Activated naive CD4-positive, alpha-beta T cell treated with anti-CD3 and anti-CD28 coated beads for 36 hours (primary cell): Measurements from ENCODE around the gene RBM22. TPM values are rescaled to one million over a fixed set of nuclear protein-coding genes. Genes with fewer than 3 reads are reported as not detected.

Source experiments
- CTCF ChIA-PET: fragments of 350-600 bp; sonication (Branson Sonifier 250); formaldehyde crosslinking; loops from one replicate; lab custom pipeline; 2021; ENCODE audit warnings: antibody characterized with exemption; lab: Charles Lee
- DNase-seq: peaks from one replicate; pipeline ENCODE4 v3.0.0-alpha.2; 2020
- H3K27ac Mint-ChIP-seq: one replicate; pipeline ENCODE4 v1.8.0; 2021; ENCODE audit warnings: mild to moderate bottlenecking, mixed read lengths
- H3K27me3 Mint-ChIP-seq: one replicate; pipeline ENCODE4 v1.8.0; 2021; ENCODE audit warnings: low read depth, mixed read lengths
- H3K36me3 Mint-ChIP-seq: one replicate; pipeline ENCODE4 v1.8.0; 2021; ENCODE audit warnings: low read depth, mixed read lengths
- H3K4me1 Mint-ChIP-seq: one replicate; pipeline ENCODE4 v1.8.0; 2021; ENCODE audit warnings: low read depth, mixed read lengths
- H3K4me3 Mint-ChIP-seq: one replicate; pipeline ENCODE4 v1.8.0; 2021; ENCODE audit warnings: mild to moderate bottlenecking, moderate library complexity, mixed read lengths
- H3K9me3 Mint-ChIP-seq: one replicate; pipeline ENCODE4 v1.8.0; 2021; ENCODE audit warnings: mixed read lengths
- intact Hi-C: fragments of 100-400 bp; cut with micrococcal nuclease; formaldehyde crosslinking; loops from one replicate; pipeline ENCODE4 v1.15.1; 2023
- total RNA-seq, 2 experiments: library from RNA; stranded (reverse); gene quantifications; one replicate each; pipeline ENCODE4 v1.2.3, GENCODE V29; 2021

Gene RBM22
- total RNA-seq, 2 experiments from 2014 or later, result 86.2 to 88.2 TPM

DNA sequence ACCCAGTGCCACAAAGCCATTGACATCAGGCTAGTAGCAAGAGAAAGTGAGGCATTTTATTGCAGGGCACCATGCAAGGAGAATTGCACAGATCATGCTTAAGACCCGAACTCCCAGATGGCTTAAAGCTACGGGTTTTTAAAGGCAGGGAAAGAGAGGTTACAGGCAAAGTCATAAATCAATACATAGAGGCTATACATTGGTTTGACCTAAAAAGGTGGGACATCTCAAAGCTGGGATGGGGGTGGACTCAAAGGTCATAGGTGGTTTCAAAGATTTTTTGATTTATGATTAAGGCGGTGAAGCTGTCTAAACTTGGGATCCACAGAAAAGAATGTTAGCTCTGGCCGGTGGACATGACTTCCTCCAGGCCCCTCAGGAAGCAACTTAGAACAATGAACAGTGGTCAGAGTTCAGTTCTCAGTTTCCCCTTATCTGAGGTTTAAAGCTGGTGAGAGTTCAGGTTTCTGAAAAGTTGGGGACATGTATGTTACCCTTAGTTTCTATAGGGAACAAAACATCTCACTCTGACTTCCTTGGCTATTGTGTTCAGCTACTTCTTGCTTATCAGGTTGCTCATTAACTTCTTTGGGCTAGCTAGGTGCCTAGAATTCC is 6.0 kb upstream of the RBM22 start:
- CTCF ChIA-PET, result interaction anchor here (0.7 to 1.3 kb wide), 4 partner anchors 33 to 140 kb away, joined by 3 to 5 read pairs (median 3); partner anchors contain the start of gene IRGM
- no peaks in the 10 kb centered on the region for H3K27me3 Mint-ChIP-seq
- H3K27ac Mint-ChIP-seq, result no peak overlapping the region
- intact Hi-C loops, result no loop called here
- H3K4me1 Mint-ChIP-seq, result peaks cover 4% of the 10 kb centered on the region
- H3K36me3 Mint-ChIP-seq, result peaks cover 9% of the 10 kb centered on the region
- no peak for DNase-seq
- no peaks in the 10 kb centered on the region for H3K9me3 Mint-ChIP-seq
- no peak overlapping the region for H3K4me3 Mint-ChIP-seq

DNA sequence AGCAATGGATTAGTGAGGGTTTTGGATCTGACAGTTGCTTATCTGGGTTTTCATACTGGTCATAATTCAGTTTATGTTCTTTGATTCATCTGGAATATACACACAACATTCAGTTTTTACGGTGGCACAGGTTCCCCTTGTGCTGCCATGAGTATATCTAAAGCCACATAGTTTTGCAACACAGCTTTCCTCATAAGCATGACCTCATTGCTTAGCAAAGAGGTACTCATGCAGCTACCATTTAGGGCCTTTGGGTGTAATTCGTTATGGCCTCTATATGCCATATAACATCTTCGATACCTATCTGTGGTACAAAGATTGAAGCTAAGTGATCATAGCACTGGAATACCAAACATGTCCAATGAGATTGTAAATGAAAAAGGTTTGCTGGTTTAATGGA is 2.9 kb upstream of the RBM22 start:
- Mint-ChIP-seq H3K4me3 (no peak overlapping the region), H3K9me3 (no peaks in the 10 kb centered on the region), H3K27me3 (no peaks in the 10 kb centered on the region), H3K4me1 (peaks cover 6% of the 10 kb centered on the region), H3K27ac (no peak overlapping the region), H3K36me3 (peaks cover 7% of the 10 kb centered on the region)
- intact Hi-C loops, result loop anchor here (5.0 kb wide), 2 partner anchors 449 to 549 kb away; partner anchors contain the start of gene GM2A
- CTCF ChIA-PET, result interaction anchor here (0.6 to 5.9 kb wide), 5 partner anchors 19 to 244 kb away, joined by 3 to 63 read pairs (median 3); partner anchors contain the start of genes DCTN4 and SMIM3
- DNase-seq, result no peak

DNA sequence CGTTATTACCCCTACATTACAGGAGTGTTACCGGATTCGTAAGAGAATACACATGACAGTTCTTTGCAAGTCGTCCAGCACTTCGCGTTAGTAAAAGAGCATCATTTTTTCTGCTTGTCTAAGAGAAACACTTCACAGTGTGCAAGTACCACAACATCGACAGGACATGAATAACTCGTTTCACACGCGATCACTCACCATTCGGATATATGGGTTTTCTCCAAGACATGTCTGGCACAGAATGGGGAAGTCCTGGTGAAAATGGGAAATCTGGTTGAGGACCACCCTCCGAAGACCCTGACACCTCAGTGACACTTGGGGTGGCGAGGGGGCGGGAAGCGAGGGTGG is 642 bp downstream of the RBM22 start:
- DNase-seq, result no peak
- Mint-ChIP-seq H3K4me1 (peaks cover 8% of the 10 kb centered on the region), H3K4me3 (no peak overlapping the region), H3K27me3 (no peaks in the 10 kb centered on the region), H3K9me3 (no peaks in the 10 kb centered on the region), H3K27ac (no peak overlapping the region), H3K36me3 (peaks cover 21% of the 10 kb centered on the region)
- CTCF ChIA-PET, result interaction anchor here (0.6 to 5.9 kb wide), 31 partner anchors 10 to 492 kb away, joined by 3 to 63 read pairs (median 4); partner anchors contain the start of genes DCTN4, IRGM and SMIM3
- intact Hi-C loops, result loop anchor here (1.0 to 5.0 kb wide), 7 partner anchors 79 to 552 kb away; partner anchors contain the start of genes GM2A and RPS14

DNA sequence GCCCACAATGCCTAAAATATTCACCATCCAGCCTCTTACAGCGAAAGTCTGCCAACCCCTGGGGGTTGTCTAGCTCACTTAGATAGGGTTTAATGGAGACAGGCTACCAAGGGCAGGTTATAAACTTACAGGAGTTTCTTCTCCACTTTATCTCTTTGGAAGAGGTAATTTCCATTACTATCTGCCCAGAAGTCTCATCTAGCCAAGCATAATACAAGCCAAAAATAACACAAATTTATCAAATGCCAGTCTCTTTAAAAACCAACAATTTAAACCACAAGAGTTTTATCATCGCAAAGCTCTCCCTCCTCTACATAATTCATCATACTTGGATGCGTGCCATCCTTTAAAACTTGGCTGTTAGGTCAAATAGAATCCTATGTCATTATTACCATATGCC is 6.2 kb downstream of the RBM22 start:
- CTCF ChIA-PET, result interaction anchor here (0.9 kb wide), 1 partner anchor 152 kb away, joined by 3 read pairs; no protein-coding TSS in a partner anchor
- DNase-seq, result no peak
- H3K4me1 Mint-ChIP-seq, result peaks cover 5% of the 10 kb centered on the region
- H3K27ac Mint-ChIP-seq, result no peak overlapping the region
- H3K4me3 Mint-ChIP-seq, result no peak overlapping the region
- H3K27me3 Mint-ChIP-seq, result no peaks in the 10 kb centered on the region
- no peaks in the 10 kb centered on the region for H3K9me3 Mint-ChIP-seq
- H3K36me3 Mint-ChIP-seq, result peaks cover 38% of the 10 kb centered on the region
- intact Hi-C loops, result no loop called here

DNA sequence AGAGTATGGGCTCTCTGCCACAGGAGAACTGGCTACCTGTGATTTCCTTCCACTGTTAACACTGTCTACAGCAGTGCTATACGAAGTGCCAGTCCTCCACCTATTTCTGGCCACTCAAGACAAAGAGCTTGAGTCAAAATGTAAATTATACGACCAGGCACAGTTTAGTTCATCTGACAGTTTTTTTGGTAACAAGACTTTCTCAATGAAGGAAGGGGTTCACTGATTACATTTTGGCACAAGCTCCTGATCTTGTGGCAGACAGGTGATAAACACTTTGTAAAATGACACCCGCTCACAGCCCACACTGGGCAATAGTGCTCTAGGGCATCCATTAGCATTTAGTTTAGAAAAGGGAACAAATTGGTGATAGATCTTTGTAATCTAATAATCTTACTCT is 8.6 kb downstream of the RBM22 start:
- H3K27me3 Mint-ChIP-seq, result no peaks in the 10 kb centered on the region
- CTCF ChIA-PET, result interaction anchor here (5.3 kb wide), 1 partner anchor 9 kb away, joined by 15 read pairs; the partner anchor contains the start of gene RBM22
- no peaks in the 10 kb centered on the region for H3K9me3 Mint-ChIP-seq
- intact Hi-C loops, result no loop called here
- no peaks in the 10 kb centered on the region for H3K4me1 Mint-ChIP-seq
- H3K36me3 Mint-ChIP-seq, result peaks cover 33% of the 10 kb centered on the region
- H3K27ac Mint-ChIP-seq, result no peak overlapping the region
- no peak for DNase-seq
- no peak overlapping the region for H3K4me3 Mint-ChIP-seq

DNA sequence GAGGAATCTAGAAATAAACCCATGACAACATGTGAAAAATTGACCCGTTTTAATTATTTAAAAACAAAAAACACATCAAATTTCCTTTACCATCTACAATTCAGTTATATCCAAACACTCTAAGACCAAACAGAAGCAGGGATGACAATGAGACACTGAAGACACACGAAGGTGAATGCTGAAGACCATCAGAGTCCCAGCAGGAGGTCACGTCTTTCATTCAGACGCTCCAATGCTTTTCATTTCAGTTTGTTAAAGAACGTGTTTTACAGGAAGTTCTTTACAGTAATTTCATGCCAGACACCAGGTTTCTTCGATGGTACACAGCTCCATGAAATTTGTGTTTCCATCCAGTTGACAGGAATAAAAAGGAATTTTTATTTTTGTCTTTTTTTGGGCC is 10.1 kb downstream of the RBM22 start:
- no peak overlapping the region for H3K27ac Mint-ChIP-seq
- H3K9me3 Mint-ChIP-seq, result no peaks in the 10 kb centered on the region
- H3K4me3 Mint-ChIP-seq, result no peak overlapping the region
- peaks cover 26% of the 10 kb centered on the region for H3K36me3 Mint-ChIP-seq
- DNase-seq, result no peak
- no peaks in the 10 kb centered on the region for H3K4me1 Mint-ChIP-seq
- intact Hi-C loops, result no loop called here
- CTCF ChIA-PET, result interaction anchor here (5.3 kb wide), 1 partner anchor 10 kb away, joined by 15 read pairs; the partner anchor contains the start of gene RBM22
- no peaks in the 10 kb centered on the region for H3K27me3 Mint-ChIP-seq

DNA sequence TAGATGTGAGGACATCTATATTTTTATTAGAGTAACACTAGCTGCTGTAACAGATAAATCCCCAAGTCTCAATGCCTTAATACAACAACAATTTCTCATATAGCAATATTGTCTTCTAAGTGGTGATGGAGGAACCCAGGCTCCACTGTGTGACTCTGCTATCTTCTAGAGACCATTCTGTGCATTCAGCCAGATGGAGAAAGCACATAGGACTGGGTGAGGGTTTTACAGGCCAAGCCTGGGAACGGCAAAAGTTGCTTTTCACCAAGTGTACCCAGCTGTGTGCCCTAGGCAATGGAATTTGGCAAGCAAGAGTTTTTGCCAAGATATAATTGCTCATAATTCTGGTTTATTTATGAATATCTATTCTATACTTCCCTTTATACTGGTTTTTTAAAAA is 11.7 kb downstream of the RBM22 start:
- Mint-ChIP-seq H3K4me3 (no peak overlapping the region), H3K27me3 (no peaks in the 10 kb centered on the region), H3K4me1 (no peaks in the 10 kb centered on the region), H3K36me3 (peaks cover 26% of the 10 kb centered on the region), H3K9me3 (no peaks in the 10 kb centered on the region), H3K27ac (no peak overlapping the region)
- CTCF ChIA-PET, result interaction anchor here (1.0 to 5.3 kb wide), 2 partner anchors 12 to 112 kb away, joined by 4 to 15 read pairs; partner anchors contain the start of gene RBM22
- DNase-seq, result no peak
- intact Hi-C loops, result no loop called here

DNA sequence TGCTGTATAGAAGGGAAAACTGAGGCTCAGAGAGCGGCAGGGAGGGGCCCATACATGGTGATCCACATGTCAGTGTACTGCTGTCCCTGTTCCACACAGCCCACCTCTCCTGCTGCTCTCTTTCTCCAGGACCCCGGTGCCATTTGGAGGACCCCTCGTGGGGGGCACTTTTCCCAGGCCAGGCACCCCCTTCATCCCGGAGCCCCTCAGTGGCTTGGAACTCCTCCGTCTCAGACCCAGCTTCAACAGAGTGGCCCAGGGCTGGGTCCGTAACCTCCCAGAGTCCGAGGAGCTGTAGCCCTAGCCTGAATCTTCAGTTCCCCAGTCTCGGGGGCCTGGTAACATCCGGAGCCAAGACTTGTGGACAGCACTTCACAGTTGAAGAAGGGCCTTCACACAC is 24.3 kb downstream of the RBM22 start:
- DNase-seq, result no peak
- CTCF ChIA-PET, result no interaction called here
- H3K36me3 Mint-ChIP-seq, result peaks cover 5% of the 10 kb centered on the region
- intact Hi-C loops, result no loop called here
- no peaks in the 10 kb centered on the region for H3K9me3 Mint-ChIP-seq
- no peak overlapping the region for H3K4me3 Mint-ChIP-seq
- H3K27me3 Mint-ChIP-seq, result no peaks in the 10 kb centered on the region
- no peaks in the 10 kb centered on the region for H3K4me1 Mint-ChIP-seq
- no peak overlapping the region for H3K27ac Mint-ChIP-seq

DNA sequence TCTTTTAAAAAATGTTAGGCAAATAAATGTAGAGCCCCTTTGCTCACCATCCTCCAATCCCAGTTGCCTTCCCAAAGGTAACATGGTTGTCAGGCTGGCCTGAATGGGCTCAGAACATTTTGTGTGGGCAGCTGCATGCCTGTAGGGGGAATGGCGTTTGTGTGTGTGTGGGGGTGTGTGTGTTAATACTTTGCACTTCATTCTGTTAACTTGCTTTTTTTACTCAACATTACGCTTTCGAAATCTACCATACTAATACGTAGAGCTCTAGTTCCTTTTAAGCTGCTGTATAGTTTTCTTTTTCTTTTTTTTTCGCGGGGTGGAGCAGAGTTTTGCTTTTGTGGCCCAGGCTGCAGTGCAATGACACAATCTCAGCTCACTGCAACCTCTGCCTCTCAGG is 25.8 kb downstream of the RBM22 start:
- Mint-ChIP-seq H3K9me3 (no peaks in the 10 kb centered on the region), H3K4me1 (no peaks in the 10 kb centered on the region), H3K36me3 (no peaks in the 10 kb centered on the region), H3K27ac (no peak overlapping the region), H3K27me3 (peaks cover 12% of the 10 kb centered on the region), H3K4me3 (no peak overlapping the region)
- CTCF ChIA-PET, result interaction anchor here (1.1 to 1.2 kb wide), 2 partner anchors 17 to 25 kb away, joined by 3 to 4 read pairs; partner anchors contain the start of gene RBM22
- no peak for DNase-seq
- intact Hi-C loops, result no loop called here

DNA sequence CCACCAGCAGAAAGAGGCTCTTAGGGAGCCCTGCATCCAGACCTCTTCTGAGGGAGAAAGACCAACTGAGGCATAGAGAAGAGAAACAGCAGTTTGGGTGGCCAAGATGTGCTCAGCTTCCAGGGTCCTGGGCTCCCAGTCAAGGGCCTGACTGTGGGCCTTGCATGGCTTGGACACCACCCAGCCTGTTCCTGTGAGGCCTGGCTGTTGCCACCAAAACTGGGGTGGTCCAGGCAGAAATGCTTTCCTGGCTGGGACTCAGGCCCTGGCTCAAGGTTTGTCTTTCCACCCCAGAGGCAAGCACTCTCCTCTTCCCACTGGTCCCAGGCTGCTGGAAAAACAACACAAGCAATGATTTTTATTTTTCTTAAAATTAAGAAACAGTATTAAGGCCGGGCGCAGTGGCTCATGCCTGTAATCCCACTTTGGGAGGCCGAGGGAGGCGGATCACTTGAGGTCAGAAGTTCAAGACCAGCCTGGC is 26.5 kb downstream of the RBM22 start:
- Mint-ChIP-seq H3K27ac (no peak overlapping the region), H3K4me1 (no peaks in the 10 kb centered on the region), H3K4me3 (no peak overlapping the region), H3K27me3 (peaks cover 14% of the 10 kb centered on the region), H3K9me3 (no peaks in the 10 kb centered on the region), H3K36me3 (no peaks in the 10 kb centered on the region)
- DNase-seq, result no peak
- CTCF ChIA-PET, result interaction anchor here (0.6 to 1.2 kb wide), 3 partner anchors 17 to 33 kb away, joined by 3 to 4 read pairs (median 3); partner anchors contain the start of gene RBM22
- intact Hi-C loops, result no loop called here

DNA sequence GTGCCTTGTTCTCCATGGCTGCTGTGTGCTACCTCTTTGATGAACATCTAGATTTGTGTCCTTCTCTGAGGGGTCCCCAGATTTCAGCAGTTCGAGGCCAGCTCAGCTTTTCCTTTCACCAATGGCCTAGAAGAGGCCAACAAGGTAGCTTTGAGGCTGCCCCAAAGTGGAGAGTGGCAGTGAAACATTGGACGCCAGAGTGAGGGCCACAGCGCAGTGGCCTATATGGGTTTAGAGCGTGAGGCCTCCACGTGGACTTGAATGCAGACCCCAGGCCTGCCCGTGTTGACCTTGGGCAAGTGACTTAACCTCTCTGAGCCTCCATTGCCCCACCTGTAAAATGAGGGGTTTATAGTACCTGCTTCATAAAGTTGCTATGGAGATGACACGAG is 28.0 kb downstream of the RBM22 start:
- Mint-ChIP-seq H3K36me3 (no peaks in the 10 kb centered on the region), H3K4me3 (no peak overlapping the region), H3K4me1 (no peaks in the 10 kb centered on the region), H3K27me3 (peaks cover 14% of the 10 kb centered on the region), H3K27ac (no peak overlapping the region), H3K9me3 (no peaks in the 10 kb centered on the region)
- intact Hi-C loops, result loop anchor here (2.0 kb wide), 1 partner anchor 62 kb away; no protein-coding TSS in a partner anchor
- CTCF ChIA-PET, result interaction anchor here (0.6 to 1.5 kb wide), 4 partner anchors 69 to 250 kb away, joined by 3 read pairs; no protein-coding TSS in a partner anchor
- DNase-seq, result no peak

DNA sequence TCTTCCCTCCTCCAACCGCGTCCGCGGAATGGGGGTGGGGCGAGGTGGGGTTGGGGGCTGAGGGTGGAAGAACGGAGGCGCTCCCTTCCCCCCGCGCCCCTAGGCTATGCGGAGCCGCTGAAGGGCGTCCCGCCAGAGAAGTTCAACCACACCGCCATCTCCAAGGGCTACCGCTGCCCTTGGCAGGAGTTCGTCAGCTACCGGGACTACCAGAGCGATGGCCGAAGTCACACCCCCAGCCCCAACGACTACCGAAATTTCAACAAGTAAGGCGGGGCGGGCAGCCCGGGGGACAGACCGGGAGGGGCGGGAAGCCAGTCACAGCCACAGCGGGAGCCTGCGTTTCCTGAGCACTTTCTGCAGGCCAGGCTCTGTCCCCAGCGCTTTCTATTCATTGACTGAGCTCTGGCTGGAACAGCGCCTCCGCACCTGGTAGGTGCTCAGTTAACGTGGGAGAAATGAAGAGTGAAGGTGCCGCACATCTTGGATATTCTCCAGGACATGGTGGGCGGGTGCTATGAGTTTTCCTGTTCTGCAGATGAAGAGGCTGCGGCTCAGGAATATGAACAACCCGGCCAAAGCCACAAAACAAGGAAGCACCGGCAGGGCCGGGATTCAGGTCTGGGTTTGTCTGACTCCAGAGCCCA is 28.5 kb downstream of the RBM22 start:
- Mint-ChIP-seq H3K9me3 (no peaks in the 10 kb centered on the region), H3K27ac (no peak overlapping the region), H3K4me3 (peak overlapping the region; percentile 74), H3K27me3 (peaks cover 14% of the 10 kb centered on the region), H3K36me3 (no peaks in the 10 kb centered on the region), H3K4me1 (no peaks in the 10 kb centered on the region)
- intact Hi-C loops, result loop anchor here (2.0 kb wide), 1 partner anchor 62 kb away; no protein-coding TSS in a partner anchor
- CTCF ChIA-PET, result interaction anchor here (0.6 to 1.5 kb wide), 4 partner anchors 32 to 121 kb away, joined by 3 to 5 read pairs (median 3); no protein-coding TSS in a partner anchor
- DNase-seq, result peak; percentile 51
